CD1c-positive myeloid dendritic cell (primary cell): ENCODE data around the gene PRDM1.

Experiments
- DNase-seq: peaks from one replicate; pipeline ENCODE4 v3.0.0-alpha.2; 2016; ENCODE audit errors: extremely low spot score

Gene PRDM1

DNA sequence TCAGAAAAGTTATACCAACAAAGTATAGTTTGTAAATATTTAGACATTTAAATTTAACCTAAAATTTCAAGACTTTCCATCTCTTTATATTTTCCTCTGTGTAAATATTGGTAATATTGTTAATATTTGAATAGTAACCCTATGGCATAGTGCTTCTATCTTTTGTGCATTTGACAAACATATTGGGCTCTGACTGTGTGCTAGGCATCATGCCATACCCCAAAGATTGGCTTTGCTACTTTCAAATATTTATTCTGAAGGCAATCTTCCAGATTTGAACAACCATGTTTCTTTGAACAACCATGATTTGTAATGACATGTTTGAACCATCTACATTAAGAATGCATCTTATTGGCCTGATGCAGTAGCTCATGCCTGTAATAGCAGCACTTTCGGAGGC is 15.5 kb upstream of the PRDM1 start:
- no peak for DNase-seq

DNA sequence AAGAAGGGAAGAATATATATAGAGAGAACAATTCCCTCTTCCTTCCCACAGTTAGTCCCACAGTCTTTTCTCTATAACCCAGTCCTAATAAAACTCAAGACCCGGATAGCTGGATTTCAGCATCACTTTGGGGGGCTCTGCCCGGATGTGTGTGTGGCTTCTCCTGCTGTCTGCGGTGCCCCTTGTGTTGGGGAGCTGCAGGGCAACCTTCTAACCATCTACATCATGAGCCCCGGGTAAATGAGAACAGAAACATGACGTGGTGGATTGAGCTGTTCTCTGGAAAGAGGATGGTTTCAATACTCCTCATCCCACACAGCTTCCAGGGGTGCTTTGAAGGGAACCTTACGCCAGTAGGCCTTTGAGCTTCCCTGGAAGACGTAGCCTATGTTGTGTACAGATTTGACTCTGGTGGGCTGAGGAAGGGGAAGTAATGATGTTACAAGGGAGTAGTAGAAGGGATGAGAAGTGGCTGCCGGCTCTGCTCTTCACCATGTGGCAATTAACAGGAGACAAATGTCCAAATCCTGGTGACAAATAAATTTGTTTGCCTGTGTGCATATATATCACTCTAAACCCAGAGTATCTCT is 13.5 kb upstream of the PRDM1 start:
- DNase-seq = peak; percentile 95

DNA sequence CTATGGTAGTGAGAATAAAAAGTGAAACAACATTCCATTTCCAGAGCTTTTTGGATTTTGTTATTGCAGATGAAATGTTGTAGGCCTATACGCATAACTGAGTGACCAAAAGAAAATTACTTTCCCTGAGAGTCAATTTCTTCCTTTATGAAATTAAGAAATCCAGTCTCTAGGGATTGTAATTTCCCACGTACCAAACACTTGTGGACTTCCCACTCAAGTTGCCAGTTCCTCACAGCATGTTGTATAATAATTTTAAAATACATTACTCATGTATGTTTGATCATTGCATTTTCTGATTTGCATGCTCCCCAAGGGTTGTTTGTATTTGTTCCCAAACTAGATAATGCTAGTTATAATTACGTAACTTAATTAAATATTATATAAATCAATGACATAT is 12.0 kb upstream of the PRDM1 start:
- DNase-seq = peak; percentile 70

DNA sequence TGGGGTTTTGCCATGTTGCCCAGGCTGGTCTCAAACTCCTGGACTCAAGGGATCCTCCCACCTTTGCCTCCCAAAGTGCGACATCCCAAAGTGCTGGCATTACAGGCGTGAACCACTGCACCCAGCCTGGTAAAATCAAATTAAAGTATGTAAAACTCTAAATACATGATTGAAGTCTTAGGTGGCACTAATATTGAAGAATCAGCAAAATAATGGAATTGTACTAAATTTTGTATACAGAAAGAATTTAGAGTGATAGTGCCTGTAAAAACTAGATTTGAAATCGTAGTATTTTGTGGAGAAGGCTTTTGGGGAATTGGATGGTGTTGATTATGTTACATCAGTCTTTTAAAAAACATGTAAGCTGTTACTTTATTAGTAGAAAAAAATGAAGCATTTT is 10.0 kb upstream of the PRDM1 start:
- no peak for DNase-seq

DNA sequence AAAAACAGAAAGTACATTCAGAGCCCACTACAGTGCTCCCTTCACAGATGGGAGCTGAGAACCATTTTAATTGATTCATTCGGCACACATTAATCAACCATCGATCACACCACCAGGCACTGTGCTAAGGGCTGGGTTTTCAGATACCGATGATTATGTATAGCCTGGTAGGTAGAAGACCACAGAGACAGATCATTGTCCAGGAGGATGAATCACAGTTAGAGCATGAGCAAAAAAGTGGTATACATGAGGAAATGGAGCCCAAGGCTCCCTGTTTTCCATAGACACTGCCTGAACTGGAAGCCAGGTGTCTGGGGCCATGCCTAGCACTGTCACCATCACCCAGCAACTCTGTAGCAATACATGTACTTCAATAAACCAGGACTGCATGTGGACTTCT is 9.0 kb upstream of the PRDM1 start:
- DNase-seq = no peak

DNA sequence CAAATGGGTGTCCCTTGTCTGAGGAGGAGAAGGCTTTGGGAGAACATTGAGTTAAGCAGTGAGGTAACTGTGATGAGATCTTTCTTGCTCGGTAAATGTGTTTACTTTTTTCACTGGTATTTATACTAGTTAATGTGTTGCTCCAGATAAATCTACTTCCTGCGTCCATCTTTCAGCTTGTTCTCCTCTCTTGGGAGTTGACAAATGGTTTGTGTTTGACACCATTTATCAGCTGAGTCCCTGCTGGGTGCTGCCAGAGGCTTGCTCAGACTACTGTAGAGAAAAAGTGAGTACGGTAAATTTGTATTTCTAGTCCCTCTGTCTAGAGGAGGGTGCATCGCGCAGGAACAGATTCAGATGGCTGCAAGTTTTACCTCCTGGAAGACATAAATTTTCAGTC is 8.3 kb upstream of the PRDM1 start:
- DNase-seq = no peak

DNA sequence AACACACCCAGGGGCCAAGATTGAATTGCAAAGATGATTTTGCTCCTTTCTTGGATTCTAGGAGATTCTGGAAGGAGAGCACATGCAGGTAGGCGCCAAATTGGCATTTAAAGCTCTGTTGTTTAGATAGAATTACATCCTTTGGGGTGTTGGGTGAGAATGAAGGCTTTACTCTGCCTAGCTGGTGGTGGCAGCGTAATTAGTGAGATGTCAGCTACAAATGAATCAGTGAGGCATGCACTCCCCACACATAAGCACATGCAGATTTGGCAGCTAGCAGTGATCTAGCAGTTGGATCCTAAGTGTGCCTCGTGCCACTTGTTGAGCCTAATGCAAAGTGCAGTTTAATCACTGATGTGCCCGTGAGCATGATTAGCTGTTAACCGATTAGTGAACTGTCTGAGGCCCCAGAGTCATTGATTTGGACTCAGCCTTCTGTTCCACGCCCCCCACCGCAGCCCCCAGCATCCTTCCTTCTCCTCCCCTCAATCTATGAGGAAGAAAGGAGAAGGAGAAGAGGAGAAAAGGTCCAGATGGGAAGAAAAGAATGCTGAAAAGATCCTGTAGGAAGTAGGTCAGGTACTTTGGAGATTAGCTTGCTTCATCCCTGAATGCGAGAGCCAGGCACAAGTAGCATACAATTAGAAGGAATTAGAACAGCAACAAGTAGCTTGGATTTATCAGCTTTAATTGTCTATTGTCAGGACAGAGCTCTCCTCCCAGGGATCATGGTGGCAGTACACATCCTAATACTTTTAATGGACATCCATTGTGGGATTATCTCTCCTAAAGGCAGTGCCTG is 6.0 kb upstream of the PRDM1 start:
- DNase-seq = no peak

DNA sequence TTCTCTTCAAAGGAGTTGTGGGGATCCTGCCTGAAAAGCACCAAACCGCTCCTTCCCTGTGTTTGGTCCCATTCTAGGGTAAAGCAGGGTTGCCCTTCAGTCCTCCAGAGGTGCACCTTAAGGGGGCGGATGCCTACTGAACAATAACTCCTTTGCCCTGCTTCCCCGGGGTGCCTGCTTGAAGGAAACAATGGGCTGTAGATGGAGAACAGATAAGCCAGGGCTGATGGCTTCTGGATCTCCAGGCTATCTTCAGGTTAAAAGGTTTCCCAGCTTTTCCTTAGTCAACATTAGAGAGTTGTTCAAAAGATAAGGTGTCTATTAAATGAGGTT is 5.4 kb upstream of the PRDM1 start:
- no peak for DNase-seq

DNA sequence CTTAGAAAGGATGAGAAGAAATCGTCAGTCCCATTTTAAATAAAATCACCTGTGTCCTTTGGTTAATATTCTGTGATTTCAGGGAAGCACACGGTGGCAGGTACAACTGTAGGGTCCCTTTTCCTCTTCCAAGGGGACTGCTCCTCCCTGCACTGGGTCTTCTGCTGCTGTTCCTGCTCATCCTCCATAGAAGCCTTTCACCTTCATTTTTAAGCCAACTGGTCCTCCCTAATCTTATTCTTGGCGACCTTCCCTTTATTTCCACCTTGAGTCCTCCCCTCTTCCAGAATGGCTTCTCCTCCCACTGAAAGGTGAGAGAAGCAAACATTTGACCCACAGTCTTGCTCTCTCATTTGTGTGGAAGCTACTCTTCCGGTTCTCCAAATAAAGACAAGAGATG is 4.4 kb upstream of the PRDM1 start:
- no peak for DNase-seq

DNA sequence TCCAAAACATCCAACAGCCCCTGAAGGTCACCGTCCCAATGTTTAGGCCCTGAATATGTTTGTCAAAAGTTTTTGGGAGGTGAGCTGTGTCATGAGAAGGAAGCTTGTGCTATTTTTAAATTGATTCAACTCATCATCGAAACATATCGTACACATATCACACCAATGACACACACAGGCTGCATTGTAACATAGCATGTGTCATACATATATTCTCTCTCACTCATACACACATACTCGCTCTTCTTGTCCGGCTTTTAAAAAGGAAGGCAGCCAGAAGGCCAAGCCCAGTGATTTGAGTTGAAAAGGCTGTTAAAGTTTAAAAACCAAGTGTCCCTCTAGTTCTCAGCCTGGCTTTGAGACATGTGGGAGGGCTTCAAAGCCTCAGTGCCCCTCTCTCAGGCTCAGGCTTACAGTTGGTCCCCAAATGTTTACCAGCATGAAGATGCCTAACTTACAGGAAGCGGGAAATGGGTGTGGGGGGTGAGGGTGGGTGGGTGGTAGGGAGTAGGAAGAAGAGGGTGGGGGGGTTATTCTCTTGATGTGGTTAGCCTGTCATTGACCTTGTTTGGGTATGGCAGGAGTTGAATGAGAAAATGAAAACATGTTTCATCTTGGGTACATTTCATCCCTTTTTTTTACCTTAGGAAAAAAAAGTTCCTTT is 3.3 kb upstream of the PRDM1 start:
- no peak for DNase-seq

DNA sequence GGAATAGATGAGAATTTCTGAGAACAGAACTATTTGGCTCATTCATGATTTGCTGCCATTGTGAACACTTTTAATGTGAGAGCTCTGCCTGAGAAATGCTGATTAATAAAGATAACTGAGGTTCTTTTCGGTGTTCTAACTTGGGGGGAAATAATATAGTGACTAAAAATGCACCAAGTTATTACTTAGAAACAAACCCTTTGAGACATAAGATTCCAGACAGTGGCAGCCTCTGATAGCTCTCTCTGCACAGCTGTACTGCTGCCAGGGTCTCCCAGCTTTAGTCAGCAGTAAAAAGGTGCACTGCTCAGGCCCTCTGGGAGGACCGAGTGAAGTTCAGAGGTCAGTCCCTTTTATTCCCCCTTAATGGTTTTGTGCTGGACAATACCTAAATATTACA is 2.5 kb upstream of the PRDM1 start:
- no peak for DNase-seq

DNA sequence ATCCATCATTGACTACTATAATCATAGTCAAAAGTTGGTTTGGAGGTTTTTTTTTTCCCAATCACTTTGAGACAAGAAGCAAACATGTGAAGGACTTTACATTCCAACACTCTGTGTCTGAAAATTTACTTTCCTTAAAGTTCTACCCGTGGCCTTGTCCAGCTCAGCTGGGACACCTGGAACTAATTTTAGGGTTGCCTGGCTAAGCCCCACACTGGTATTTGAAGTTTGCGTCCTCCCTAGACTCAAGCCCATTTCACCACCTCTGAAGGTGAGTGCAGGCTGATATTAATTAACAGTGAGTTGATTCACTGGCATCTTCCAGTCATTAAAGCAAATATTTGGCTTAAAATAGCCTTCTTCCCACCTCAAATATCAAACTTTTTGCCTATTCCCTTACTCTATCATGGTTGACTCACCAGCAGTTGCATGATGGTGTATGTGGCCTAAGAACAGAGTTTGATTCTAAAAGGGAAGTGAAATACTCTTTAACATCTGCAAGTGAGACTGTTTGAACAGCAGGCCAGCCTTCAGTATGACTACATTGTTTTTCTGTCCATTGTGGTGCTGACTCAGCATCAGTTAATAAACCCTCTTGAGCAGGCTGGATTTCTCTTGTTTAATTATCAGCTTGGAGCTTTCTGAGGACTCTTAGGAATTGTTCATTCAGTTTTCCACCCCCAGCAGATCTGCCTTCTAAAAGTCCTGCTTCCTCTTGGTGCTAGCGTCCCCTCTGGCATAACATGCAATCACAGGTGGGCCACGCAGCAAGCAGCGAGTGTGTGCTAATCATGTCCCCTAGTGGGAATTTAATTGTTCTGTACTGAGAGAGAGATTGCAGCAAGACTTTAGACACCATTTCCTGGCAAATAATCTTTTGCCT is 1.8 kb upstream of the PRDM1 start:
- DNase-seq = peak; percentile 91

DNA sequence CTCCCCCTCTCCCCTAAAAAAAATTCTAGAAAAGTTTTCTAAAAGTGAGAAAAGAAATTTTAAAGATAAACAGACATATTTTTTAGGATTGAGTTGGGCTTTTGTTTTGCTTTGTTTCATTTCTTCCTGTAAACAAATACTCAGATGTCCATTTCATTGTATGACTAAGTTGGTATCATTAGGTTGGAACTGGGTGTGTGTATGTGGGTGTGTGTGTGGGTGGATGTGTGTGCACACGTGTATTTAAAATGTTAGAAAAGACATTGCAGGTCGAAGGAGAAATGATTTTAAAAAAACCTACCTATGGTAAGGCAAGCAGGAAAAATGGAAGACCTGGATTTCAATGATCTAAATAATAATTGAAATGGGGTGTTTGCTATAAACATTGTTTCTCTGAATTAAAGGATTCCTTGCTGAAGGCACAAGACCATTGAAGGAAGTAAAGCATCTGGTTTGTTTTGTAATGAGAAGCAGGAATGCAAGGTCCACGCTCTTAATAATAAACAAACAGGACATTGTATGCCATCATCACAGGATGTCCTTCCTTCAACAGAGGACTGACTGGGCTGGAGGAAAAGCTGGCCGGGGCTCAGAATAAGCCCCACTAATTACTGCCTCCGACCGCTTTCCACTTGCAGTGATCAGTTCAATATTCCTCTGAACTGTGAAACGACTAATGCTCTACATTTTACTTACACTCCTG is 996 bp upstream of the PRDM1 start:
- DNase-seq = peak; percentile 63

DNA sequence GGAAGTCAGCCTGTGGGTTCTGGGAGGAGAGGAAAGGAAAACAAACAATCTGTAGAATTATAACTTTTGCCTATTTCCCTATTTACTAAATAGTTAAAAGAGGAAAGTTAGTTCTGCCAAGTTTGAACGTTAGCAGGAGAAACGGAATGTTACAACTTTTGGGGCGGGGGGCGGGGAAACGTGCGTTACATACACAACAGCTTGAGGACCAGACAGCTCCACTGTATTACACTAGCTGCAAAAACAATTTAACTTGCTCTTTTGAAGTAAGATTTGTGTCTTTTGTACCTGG is 498 bp upstream of the PRDM1 start:
- no peak for DNase-seq

DNA sequence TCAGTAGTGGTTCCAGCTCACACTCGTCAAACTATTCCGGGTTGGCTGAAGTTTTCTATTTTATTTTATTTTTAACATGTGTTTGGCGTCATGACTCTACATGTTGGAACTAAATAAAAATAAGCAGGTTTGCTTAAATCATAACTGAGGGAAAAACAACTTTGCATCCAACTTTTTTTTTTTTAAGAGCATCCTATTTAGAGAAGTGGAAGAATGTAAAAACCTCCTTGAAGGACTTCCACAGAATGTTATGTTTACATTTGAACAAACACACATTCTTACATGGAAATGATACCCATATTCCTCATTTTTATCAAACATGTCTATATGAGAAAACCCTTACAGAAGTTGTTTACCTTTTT is 659 bp downstream of the PRDM1 start:
- no peak for DNase-seq

DNA sequence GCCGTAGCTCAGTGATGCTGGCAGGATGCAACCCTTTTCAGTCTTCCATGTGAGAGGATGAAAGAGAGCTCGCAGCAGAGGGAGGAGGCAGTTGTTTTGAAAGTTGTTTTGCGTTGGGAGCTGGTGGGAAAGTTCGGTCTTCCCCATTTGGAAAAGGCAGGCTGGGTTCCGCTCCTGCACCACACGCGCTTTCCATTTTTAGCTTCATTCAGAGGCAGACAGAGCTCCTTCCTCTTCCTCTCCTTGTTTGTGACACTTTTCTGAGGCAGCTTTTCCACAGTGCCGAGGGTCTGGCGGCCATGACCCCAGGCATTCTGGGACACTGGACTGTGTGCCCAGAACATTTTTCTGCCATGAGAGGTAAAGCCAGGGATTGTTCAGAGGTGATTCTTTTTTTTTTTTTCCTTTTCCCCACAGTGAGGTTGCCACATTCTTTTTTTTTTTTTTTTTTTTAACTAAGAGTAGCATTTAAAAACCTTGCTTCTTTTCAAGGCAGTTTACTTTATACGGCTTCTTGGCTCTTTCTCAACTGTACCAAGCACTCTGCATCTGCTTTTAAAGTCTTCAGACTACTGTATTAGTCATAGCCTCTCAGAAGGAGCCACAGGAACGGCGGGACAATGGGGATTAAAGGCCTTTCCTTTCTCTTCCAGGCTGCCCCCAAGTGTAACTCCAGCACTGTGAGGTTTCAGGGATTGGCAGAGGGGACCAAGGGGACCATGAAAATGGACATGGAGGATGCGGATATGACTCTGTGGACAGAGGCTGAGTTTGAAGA is 1.6 kb downstream of the PRDM1 start:
- DNase-seq = peak; percentile 81

DNA sequence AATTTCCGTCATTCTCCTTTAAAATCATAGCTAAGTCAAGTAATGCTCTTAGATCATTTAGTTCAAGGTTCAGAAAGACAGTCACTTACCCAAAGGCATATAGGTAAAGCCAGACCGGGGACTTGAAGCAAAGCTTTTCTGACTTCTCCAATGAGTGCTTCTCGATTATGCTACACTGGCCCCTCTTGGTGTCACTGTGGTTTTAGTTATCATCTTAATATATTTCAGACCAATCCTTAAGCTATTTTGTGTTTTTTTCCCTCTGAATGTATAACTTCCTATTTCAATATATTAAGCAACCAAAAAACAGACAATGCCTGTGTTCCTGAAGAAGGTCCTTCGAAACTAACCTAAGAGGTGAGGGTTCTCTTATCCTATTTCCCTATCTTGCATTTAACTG is 3.9 kb downstream of the PRDM1 start:
- DNase-seq = peak; percentile 64

DNA sequence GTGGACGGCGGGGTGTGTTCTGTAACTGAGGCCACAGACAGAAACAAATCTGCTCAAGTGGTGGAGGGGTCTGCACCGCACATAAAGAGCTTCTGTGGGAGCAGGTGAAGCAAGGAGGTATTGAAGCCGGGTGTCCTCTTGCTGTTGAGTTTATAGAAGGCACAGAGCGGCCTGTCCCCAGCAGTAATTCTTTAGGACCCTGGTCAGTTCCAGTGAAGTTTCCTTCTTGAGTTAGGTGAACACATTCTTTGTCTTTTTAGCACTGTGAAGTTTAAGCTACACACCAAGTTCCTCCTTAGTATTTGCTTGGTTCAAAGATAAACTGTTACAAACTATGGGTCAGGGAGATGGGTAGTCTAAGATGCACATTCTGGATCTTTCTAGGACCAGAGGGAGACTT is 6.1 kb downstream of the PRDM1 start:
- DNase-seq = no peak

DNA sequence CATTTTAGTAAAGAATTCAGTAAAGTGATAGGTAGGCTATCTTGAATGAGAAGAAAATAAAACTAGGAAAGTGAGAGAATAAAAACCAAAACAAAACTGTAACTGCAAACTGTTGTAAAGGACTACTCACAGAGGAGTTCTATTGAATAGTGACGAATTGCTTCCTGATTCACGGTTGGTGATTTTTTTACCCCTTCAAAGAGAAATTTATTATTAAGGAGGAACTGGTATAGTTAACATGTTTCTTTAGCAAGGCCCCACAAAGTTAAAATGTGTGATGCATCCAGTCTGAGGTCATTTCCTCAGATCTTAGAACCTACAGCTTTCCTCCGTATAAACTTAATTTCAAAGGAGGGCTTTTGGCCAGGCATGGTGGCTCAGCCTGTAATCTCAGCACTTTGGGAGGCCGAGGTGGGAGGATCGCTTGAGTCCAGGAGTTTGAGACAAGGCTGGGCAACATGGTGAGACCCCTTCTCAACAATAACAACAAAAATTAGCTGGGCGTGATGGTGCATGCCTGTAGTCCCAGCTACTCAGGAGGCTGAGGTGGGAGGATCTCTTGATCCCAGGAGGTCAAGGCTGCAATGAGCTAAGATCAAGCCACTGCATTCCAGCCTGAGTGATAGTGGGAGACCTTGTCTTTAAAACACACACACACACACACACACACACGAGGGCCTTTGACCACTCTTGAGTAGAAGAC is 8.3 kb downstream of the PRDM1 start:
- peak; percentile 51 for DNase-seq

DNA sequence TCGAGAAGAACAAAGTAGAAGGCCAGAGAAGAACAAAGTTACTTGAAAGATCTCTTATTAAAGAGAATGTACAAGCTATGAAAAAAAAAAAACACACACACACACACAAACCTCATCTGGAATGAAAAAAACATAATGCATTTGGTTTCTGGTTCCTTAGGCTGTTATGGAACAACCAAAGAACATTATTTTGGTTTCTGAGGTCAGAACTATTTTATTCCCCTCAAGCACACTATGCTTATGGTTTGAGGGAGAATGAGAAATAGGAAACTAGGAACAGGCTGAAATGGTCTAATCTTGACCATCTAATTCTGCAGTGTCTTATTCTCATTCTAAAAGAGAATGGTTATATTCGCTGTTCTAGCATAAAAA is 8.8 kb downstream of the PRDM1 start:
- no peak for DNase-seq
